NCI-H526 treated with DMSO at 0.1 percent for 48 hours (cell line): ENCODE data around the gene KIAA0232.
A peak's percentile ranks its signal among the peaks of the same experiment; 100 is the strongest.
"Not testable (repeated sequence)": the region's sequence is repeated elsewhere in the genome, so short reads cannot be mapped to it uniquely, and the experiment has no call there.

ENCODE experiments used
- DNase-seq: peaks from one replicate; lab custom pipeline; 2025; lab: John Stamatoyannopoulos, UW

KIAA0232 gene

DNA sequence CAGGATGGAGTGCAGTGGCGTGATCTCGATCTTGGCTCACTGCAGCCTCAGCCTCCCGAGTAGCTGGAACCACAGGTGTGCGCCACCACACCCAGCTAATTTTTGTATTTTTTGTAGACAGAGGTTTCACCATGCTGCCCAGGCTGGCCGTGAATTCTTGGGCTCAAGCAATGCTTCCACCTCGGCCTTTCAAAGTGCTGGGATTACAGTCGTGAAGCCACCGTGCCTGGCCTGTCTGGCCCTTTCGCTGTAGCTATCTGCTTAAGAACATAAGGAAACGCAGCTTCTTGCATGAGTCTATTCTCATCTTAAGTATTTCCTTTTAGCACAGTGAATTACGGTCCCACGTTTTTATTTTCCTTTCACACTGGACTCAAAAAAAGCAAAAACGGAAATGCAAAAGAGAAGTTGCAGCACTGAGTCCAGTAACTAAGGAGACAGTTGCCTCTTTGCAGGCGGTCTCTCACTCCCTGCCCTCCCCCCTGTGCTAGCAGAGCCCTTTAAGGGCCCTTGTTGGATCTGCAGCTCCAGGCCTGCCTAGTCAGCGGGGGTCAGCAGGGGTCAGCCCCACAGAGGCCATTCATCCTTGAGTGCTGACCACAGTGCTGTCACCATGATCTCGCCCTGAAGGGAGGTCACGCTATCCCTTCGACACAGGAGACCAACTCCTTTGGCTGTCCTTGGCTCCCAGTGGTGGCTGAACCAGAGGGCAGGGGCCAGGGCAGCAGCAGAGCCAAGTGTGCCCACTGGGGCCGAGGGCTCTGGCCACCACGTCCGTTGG, 105.3 kb downstream of the KIAA0232 start:
- DNase-seq = no peak

DNA sequence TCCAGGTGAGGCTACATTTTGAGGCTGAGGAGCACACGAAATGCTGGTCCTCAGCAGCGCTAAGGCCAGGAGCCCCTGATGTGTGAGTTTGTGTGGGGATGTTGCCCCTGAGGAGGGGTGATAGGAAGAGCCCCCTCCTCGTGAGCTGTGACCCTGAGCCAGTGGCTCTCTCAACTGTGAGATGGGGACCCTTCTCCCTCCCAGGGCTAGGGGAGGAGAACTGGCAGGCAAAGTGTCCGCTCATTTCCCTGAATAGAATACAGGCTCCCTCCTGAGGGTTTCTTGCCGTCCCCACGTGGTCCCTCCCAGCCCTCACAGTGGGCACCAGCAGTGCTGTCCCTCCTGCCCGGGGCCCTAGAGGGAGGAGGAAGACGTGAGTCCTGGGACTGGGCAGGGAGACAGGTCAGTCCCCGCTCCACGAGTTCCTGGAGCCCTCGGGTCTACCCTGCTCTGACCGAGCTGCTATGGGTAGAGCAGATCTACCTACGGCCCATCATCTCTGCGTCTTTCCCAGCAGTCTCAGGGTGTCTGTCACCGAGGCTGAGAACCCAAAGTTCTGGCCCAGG, 106.1 kb downstream of the KIAA0232 start:
- no peak for DNase-seq

DNA sequence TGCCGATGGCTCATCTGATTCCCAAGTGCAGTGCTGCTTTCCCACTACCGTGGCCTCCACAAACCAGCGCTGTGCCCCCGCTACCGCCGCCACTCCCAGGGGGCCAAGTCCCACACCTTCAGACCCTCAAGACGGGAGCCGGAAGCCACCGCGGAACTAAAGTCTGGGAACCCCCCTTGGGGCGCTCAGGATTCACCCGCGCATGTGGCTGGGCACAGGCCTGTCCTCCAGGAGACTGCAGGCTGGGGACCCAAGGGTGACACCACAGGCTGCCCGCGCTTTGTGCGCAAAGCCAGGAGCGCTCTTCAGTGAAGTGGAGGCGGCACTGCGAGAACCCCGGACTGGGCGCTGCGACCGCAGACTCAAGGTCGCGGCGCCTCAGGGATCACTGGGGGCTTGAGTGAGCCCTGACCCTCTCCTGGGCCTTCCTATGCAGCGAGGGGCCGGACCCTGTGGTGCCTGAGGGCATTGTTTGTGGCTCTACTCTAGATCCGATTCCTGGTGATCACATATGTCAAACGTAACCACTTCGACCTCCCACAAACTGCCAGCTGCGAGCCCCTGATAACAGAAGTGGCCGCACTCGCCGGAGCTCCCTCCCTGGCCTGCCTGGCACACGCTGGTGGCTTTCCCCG, 106.7 kb downstream of the KIAA0232 start:
- no peak for DNase-seq

DNA sequence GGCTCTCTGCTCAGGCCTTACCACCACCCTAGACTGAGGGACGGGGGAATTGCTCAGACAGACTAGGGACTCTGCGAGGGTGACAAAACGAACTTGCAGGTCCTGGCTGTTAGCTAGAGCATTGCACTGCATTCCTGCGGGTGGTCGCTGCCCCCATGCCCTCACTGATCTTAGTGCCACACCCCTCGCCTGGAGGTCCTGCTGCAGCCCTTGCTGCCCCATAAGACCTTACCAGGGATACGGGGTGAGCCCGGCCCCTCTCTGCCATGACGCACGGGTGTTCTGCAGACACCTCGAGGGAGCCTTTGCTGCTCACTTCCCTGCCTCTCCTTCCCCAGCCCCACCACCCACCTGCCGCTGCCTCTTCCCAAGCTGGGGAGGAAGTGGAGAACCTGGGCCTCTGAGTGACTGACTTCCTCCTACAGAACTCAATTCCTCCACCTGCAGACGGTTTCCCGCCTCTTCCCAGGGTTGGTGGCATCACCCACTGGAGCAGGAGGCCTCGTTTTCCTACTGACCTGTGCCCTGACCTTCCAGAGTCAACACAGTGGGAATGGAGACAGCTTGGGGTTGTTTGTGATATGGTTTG, 107.3 kb downstream of the KIAA0232 start:
- DNase-seq = no peak

DNA sequence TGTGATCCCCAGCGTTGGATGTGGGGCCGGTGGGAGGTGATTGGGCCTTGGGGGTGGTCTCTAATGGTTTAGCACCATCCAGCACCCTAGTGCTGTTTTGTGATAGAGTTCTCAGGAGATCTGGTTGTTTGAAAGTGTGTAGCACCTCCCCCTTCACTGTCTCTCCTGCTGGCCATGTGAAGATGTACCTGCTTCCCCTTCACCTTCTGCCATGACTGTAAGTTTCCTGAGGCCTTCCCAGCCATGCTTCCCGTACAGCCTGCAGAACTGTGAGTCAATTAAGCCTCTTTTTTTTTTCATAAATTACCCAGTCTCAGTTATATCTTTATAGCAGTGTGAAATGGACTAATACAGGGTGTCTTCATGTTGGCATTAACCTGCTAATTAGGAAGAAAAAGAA, 107.8 kb downstream of the KIAA0232 start:
- DNase-seq = no peak

DNA sequence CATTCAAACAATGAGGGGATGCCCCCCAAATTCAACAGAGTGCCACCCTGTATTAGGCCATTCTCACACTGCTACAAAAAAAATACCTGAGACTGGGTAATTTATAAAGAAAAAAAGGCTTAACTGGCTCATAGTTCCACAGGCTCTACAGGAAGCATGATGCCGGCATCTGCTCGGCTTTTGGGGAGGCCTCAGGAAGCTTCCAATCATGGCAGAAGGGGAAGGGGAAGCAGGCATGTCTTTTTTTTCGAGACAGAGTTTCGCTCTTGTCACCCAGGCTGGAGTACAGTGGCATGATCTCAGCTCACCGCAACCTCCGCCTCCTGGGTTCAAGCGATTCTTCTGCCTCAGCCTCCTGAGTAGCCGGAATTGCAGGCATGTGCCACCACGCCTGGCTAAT, 108.4 kb downstream of the KIAA0232 start:
- DNase-seq = not testable (repeated sequence)

DNA sequence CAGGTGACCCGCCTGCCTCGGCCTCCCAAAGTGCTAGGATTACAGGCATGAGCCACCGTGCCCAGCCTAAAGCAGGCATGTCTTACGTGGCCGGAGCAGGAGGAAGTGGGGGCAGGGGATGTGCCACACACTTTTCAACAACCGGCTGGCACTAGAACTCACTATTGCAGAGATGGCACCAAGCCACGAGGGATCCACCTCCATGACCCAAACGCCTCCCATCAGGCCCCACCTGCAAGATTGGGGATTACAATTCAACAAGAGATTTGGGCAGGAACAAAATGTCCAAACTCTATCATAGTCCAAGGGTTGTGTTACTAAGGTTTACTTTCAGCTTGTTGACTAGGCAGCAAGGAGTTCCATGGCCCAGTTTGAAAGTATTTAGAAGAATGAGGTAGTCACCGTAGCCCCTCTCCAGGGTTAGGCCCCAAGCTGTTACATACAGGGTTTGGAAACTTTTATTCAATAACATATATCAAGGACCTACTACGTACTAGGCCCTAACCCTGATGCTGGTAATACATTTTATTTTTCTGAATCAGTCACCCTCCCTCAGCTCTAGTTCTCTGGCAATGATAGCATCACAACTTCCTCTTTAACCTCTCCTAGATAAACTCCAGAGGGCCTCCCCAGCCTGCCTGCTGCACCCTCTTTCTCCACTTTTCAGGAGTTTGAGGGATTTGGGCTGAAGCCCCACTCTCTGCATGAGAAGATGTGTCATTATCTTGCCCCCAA, 109.1 kb downstream of the KIAA0232 start:
- DNase-seq = no peak

DNA sequence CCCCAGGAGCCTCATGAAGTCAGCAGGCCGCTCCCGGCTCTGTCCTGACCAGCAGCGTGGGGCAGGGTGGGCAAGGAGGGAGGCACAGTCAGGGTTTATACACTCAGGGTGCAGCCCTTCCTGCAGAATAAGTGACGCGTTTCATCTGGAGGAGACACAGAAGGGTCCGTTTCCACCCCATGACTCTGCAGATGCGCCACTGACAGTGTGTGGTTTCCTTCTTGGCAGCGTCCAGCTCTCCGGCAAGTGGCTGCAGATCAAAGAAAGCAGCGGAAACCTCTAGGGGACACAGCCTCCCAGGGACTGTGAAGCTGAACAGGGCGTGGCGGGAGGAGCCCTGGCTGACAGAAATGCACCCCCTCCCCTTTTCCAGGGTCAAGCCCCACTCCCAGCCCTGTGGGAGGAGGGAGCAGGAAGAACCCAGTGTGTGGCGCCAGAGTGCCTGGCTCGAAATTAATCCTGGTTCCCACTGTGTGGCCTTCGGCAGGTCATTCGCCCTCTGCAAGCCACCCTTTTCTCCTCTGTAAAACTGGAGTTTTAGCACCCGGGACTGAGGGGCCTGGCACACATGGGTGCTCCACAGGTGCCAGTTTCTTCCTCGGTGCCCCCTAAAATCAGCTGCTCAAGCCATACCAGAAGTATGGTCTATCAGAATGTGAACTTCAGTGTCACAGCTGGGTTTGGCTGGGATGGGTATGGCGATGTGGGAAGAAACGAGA, 109.8 kb downstream of the KIAA0232 start:
- peak; percentile 21 for DNase-seq

DNA sequence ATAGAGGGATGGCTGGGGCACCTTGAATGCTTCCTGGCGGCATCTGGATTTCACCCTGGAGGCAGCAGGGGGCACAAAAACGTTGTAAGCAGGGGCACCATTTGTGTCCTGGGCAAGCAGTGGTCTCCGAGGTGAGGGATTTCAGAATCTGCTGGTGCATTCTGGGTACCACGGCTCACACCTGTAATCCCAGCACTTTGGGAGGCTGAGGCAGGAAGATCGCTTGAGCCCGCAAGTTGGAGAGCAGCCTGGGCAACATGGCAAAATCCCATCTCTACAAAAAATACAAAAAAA, 110.3 kb downstream of the KIAA0232 start:
- DNase-seq = no peak

DNA sequence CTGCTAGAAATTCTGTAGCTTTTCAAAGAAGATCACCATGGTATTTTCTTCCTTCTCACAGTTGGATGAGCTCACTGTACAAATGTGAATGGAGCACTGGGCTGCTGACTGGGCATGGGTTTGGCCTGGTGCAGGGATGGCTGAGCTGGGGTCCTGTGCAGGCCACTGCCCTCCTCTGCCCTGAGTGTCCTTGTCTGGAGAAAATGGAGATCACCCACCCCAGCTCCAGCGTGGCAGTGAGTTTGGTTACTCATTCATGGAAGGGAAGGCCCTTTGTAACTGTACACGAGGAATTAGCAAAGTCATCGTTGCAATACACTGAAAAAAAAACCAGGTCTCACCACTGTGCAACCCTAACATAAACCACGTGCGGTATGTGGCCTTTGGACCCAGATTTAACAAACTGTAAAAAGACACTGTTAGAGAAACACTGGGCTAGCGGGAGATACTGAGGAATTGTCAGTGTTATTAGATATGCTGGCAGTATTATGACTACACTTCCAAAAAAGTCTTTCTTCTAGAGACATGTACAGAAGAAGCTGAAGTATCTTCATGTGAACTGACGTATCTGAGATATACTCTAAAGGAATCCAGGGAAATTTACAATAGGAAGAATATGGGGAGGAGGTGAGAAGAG, 111.0 kb downstream of the KIAA0232 start:
- no peak for DNase-seq

DNA sequence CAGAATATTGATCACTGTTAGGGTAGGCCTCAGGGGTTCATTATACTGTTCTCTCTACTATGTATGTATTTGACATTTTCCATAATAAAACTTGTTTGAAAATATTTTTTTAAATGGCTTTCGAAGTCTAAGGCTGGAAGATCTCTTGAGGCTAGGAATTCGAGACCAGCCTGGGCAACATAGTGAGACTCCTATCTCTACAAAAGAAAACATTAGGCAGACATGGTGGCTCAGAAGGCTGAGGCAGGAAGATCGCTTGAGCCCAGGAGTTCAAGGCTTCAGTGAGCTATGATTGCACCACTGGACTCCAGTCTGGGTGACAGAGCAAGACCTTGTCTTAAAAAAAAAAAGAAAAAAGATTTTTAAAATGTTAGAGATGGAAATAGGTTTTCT, 111.6 kb downstream of the KIAA0232 start:
- DNase-seq = no peak

DNA sequence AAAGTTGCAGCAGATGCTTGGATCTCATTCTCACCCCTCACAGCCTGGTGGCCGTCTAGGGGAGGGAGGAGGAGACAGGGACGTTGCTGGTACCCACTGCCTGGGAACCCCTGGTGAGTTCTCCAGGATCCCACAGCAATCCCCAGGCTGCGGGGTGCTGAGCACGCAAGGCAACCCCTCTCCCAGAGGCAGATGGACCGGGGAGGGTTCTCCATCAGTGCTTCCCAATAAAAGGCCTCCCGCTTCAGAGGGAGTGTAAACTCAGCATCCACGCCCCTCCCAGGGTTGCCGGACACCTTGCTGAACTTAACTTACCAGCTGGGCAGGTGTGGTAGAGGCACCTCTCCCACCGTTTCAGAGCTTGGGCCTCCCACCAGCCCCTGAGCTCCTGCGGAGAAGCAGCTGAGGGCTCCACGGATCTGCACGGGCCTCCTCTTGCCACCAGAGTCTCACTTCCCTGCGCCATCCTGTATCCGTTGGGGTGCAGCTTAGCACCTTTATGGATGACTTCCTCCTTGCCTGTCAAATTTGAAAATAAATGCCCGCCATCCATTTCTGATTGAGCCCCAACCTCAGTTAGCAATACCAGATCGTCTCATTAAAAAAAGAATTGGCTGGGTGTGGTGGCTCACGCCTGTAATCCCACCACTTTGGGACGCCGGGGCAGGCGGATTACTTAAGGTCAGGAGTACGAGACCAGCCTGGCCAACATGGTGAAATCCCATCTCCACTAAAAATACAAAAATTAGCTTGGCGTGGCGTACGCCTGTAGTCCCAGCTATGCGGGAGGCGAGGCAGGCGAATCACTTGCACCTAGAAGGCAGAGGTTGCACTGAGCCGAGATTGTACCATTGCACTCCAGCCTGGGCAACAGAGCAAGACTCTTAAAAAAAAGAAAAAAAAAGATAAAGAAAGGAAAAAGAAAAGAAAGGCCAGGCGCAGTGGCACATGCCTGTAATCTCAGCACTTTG, 112.3 kb downstream of the KIAA0232 start:
- no peak for DNase-seq

DNA sequence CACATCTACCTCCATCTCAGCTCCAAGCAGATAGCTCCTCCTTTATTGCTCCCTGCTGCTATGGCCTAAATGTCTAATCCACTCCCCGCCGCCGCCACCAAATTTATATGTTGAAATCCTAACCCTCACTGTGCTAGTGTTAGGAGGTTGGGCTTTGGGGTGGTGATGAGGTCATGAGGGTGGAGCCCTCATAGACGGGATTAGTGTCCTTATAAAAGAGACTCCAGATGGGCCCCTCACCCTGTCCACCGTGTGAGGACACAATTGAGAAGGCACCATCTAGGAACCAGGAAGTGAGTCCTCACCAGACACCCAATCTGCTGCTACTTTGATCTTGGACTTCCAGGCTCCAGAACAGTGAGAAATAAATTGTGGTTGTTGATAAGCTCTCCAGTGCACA, 113.5 kb downstream of the KIAA0232 start:
- DNase-seq = no peak

DNA sequence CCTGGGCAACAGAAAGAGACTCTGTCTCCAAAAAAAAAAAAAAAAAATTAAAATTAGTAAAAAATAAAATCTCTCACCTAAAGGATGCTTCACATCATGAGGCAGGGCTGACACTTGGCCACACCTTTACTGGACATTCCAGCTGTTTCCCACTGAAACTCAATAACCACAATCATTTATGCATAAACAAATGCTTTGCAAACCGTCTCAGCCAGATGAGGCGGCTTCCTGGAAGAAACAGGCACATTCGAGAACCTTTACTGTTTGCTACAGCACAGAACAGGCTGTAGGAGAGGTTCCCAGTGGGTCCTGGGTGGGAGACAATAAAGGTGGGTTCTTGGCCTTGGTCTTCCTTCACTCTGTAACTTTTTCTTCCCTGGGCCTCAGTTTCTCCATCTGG, 116.2 kb downstream of the KIAA0232 start:
- peak; percentile 12 for DNase-seq

DNA sequence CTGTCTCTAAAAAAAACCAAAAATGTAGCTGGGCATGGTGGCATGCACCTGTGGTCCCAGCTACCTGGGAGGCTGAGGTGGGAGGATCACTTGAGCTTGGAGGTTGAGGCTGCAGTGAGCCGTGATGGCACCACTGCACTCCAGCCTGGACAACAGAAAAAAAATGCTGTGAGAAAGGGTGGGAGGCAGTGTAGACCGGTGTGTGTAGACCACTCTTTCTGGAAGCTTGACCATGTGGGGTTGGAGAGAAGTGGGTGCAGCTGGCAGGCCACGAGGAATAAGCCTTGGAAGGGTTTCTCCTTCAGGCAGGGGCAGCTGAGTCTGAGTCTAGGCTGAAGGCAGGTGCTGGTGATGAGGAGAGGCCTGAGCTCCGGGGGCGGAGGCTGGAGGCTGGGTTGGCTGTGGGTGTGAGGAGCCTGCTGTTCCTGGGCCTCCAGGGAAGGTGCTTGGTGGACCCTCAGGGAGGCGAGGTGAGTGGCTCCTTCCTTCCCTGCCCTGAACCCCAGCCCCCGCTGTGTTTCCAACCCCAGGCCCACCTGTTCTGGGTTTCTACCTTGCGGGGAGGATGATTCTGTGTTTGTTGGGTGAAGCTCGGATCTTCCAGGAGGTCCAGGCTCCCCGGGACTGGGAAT, 117.8 kb downstream of the KIAA0232 start:
- no peak for DNase-seq

DNA sequence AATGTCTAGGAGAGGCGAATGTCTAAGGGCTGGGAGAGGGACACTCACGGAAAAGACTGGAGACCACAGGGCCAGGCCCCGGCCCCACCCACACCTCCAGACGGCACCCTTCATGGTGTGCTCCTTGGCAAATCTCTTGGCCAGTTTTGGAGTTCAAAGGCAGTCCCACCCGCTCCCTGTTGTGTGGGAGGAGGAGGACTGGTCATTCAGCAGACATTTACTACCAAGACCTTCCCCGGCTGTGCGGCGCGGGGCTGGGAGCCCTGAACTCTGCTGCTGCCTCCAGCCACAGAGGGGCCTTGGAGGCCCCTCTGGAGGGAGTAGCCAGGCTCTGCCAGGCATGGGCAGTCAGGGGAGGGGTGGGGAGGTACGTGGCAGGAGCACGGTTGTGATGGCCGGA, 118.4 kb downstream of the KIAA0232 start:
- DNase-seq = no peak

DNA sequence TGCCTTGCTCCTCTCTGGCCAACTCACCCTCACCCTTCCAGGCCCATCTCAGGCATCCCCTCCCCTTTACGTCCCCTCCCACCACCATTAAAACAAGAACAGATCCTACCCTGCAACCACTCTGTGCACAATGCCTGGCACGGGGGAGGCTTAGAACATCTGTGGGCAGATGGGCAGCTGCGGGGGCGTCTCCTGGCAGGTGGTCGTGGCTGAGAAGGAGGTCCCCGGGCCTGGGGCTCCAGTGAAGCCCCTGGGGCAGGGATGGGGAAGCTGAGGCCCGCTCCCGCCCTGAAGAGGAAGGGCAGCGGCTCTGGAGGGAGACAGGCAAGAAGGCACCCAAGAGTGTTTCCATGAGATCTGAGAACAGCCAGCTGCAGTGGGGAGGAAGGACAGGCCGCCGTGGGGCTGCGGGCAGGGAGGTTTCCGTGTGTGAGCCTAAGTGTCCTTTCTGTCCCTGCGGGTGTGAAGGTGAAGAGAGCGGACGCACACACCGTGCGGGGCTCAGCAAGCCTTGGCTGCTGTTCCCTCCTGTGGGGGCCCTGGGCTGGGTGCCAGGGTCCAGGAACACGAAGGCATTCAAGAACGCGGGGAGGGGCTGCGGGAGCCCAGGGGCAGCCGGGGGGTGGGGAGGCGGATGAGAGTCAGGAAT, 119.3 kb downstream of the KIAA0232 start:
- DNase-seq = no peak

DNA sequence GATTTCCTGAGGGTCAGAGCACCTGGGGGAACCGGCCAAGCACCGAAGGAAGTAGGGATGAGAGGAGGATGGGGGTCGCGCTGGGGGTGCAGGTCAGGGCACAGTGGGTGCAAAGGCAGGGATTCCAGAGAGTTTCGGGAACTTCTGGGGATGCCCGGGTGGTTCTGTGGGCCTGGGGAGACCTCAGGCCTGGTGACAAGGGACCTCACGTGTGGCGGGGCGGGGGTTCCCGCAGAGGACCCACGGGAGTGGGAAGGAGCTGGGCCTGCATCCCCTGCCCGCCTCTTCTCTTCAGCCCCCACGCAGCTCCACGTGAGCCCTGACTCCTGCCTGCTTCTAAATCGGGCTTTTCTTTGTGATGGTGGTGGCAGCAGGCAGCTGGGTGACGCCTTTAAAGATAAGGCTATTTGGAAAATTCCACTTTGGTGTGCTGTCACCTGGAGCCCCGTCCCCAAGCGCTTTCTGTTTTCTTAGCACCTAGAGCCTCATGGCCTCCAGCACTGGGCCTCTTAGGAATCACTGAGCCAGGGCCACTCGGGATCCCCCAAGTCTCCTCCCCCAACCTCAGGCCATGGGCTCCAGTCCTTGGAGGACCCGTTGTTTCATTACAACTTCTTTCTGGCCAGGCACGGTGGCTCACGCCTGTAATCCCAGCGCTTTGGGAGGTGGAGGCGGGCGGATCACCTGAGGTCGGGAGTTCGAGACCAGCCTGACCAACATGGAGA, 120.0 kb downstream of the KIAA0232 start:
- no peak for DNase-seq
